IMR-90 (cell line): Measurements from ENCODE around the gene ABI3. TPM values are rescaled to one million over a fixed set of nuclear protein-coding genes. Genes with fewer than 3 reads are reported as not detected.

Source experiments
- ATAC-seq: fragments of 200-7000 bp; cut with Tn5 transposase; 2 replicates; pipeline ENCODE4 v1.9.1; 2020; ENCODE audit warnings: low read depth, mild to moderate bottlenecking, moderate library complexity
- BruUV-seq: library from RNA; stranded (reverse); fragments of 400-500 nt; replicated peaks from 2 replicates; lab custom pipeline; 2021; lab: Mats Ljungman, UMichigan
- CTCF ChIA-PET: fragments of 300-600 bp; formaldehyde crosslinking; extraction: SDS; loops from one replicate; lab custom pipeline; 2021; ENCODE audit warnings: antibody characterized with exemption; lab: Yijun Ruan, JAX
- POLR2A ChIA-PET: fragments of 300-600 bp; sonication (Branson Sonifier 250); formaldehyde crosslinking; loops from one replicate; lab custom pipeline; 2022; ENCODE audit warnings: antibody characterized with exemption; ENCODE audit not compliant: unreplicated experiment; lab: Charles Lee
- DNase-seq: peaks from one replicate; pipeline ENCODE4 v3.0.0; 2013
- H2AFZ ChIP-seq: replicated peaks from 2 replicates; pipeline ENCODE3; 2013; ENCODE audit warnings: low read length, mild to moderate bottlenecking; ENCODE audit not compliant: poor library complexity
- H2AK5ac ChIP-seq: 2 replicates; pipeline ENCODE4 v1.6.1; 2013; ENCODE audit warnings: low read depth, low read length, inconsistent platforms
- H2AK9ac ChIP-seq: replicated peaks from 2 replicates; pipeline ENCODE3; 2013; ENCODE audit warnings: mild to moderate bottlenecking, low read depth, low read length, moderate library complexity; ENCODE audit not compliant: poor library complexity
- H2BK120ac ChIP-seq: 2 replicates; pipeline ENCODE4 v1.6.1; 2013; ENCODE audit warnings: low read depth, low read length, inconsistent platforms
- H2BK15ac ChIP-seq: 3 replicates; pipeline ENCODE4 v1.6.1; 2013; ENCODE audit warnings: low read depth, low read length, inconsistent platforms
- H2BK20ac ChIP-seq: 2 replicates; pipeline ENCODE4 v1.6.1; 2013; ENCODE audit warnings: low read depth, mild to moderate bottlenecking, inconsistent platforms, low read length, moderate library complexity
- H2BK5ac ChIP-seq: 2 replicates; pipeline ENCODE4 v1.6.1; 2013; ENCODE audit warnings: mild to moderate bottlenecking, low read depth, low read length, inconsistent platforms; ENCODE audit not compliant: poor library complexity, severe bottlenecking
- H3K14ac ChIP-seq: replicated peaks from 2 replicates; pipeline ENCODE4 v1.6.1; 2013; ENCODE audit warnings: low read depth, low read length, inconsistent platforms
- H3K18ac ChIP-seq: 2 replicates; pipeline ENCODE4 v1.6.1; 2013; ENCODE audit warnings: low read depth, low read length, control low read depth
- H3K23ac ChIP-seq: 2 replicates; pipeline ENCODE4 v1.6.1; 2013; ENCODE audit warnings: low read depth, low read length, inconsistent platforms
- H3K27ac ChIP-seq: 2 replicates; pipeline ENCODE4 v1.5.1; 2013; ENCODE audit warnings: mild to moderate bottlenecking, control low read depth, low read length; ENCODE audit not compliant: insufficient read depth
- H3K27me3 ChIP-seq: 2 replicates; pipeline ENCODE4 v1.6.1; 2013; ENCODE audit warnings: low read length; ENCODE audit not compliant: control insufficient read depth, insufficient read depth
- H3K36me3 ChIP-seq: 2 replicates; pipeline ENCODE4 v1.6.1; 2013; ENCODE audit warnings: low read length, mixed read lengths; ENCODE audit not compliant: control insufficient read depth, insufficient read depth
- H3K4ac ChIP-seq: 2 replicates; pipeline ENCODE4 v1.6.1; 2013; ENCODE audit warnings: low read depth, low read length, inconsistent platforms
- H3K4me1 ChIP-seq: 2 replicates; pipeline ENCODE4 v1.6.1; 2013; ENCODE audit warnings: low read length, mixed read lengths; ENCODE audit not compliant: control insufficient read depth, insufficient read depth
- H3K4me2 ChIP-seq: 2 replicates; pipeline ENCODE4 v1.6.1; 2013; ENCODE audit warnings: low read depth, mild to moderate bottlenecking, control low read depth, low read length, moderate library complexity
- H3K4me3 ChIP-seq: 2 replicates; pipeline ENCODE4 v1.5.1; 2013; ENCODE audit warnings: low read depth, mild to moderate bottlenecking, control low read depth, low read length, moderate library complexity; ENCODE audit not compliant: insufficient read depth
- H3K56ac ChIP-seq: 2 replicates; pipeline ENCODE4 v1.6.1; 2013; ENCODE audit warnings: low read length, inconsistent platforms; ENCODE audit not compliant: insufficient read depth; ENCODE audit errors: extremely low read depth
- H3K79me1 ChIP-seq, 2 experiments: 2 replicates each; pipeline ENCODE4 v1.6.1; 2013; ENCODE audit warnings: low read length in 2 of 2, inconsistent platforms in 1 of 2, low read depth in 1 of 2
- H3K9ac ChIP-seq: 2 replicates; pipeline ENCODE4 v1.6.1; 2013; ENCODE audit warnings: low read depth, low read length, control low read depth
- H3K9me1 ChIP-seq: 2 replicates; pipeline ENCODE4 v1.6.1; 2013; ENCODE audit warnings: low read length, inconsistent platforms; ENCODE audit not compliant: insufficient read depth
- H3K9me3 ChIP-seq: 2 replicates; pipeline ENCODE4 v1.6.1; 2013; ENCODE audit warnings: low read length; ENCODE audit not compliant: control insufficient read depth, insufficient read depth
- H4K20me1 ChIP-seq: 2 replicates; pipeline ENCODE4 v1.6.1; 2013; ENCODE audit warnings: low read length, inconsistent platforms; ENCODE audit not compliant: insufficient read depth
- H4K5ac ChIP-seq: 2 replicates; pipeline ENCODE4 v1.6.1; 2013; ENCODE audit warnings: mild to moderate bottlenecking, low read depth, low read length, control low read depth
- H4K8ac ChIP-seq, 2 experiments: 2 replicates each; pipeline ENCODE4 v1.6.1; 2013; ENCODE audit warnings: low read depth in 2 of 2, low read length in 2 of 2, control low read depth in 1 of 2, inconsistent platforms in 1 of 2
- H4K91ac ChIP-seq: 2 replicates; pipeline ENCODE4 v1.6.1; 2013; ENCODE audit warnings: low read depth, low read length, inconsistent platforms; ENCODE audit not compliant: insufficient read depth
- BHLHE40 ChIP-seq: fragments of 150-350 bp; IDR thresholded peaks from 2 replicates; pipeline ENCODE4 v1.6.1; 2016; ENCODE audit warnings: mild to moderate bottlenecking, low read depth, low read length
- CEBPB ChIP-seq: IDR thresholded peaks from 2 replicates; pipeline ENCODE4 v1.6.1; 2012; ENCODE audit warnings: low read depth, low read length, improper control_type of control experiment
- CHD1 ChIP-seq: IDR thresholded peaks from 2 replicates; pipeline ENCODE4 v1.6.1; 2012; ENCODE audit warnings: low read depth, low read length, improper control_type of control experiment
- FOS ChIP-seq: fragments of 150-350 bp; IDR thresholded peaks from 2 replicates; pipeline ENCODE4 v1.6.1; 2016; ENCODE audit warnings: low read depth, low read length
- MAFK ChIP-seq: IDR thresholded peaks from 2 replicates; pipeline ENCODE4 v1.6.1; 2012; ENCODE audit warnings: low read depth, low read length, improper control_type of control experiment
- MAZ ChIP-seq: IDR thresholded peaks from 2 replicates; pipeline ENCODE4 v1.6.1; 2012; ENCODE audit warnings: low read depth, mild to moderate bottlenecking, low read length, improper control_type of control experiment, moderate library complexity, borderline replicate concordance
- MXI1 ChIP-seq: IDR thresholded peaks from 2 replicates; pipeline ENCODE4 v1.6.1; 2012; ENCODE audit warnings: low read depth, mild to moderate bottlenecking, low read length, moderate library complexity, borderline replicate concordance
- NFE2L2 ChIP-seq: fragments of 150-350 bp; IDR thresholded peaks from 2 replicates; pipeline ENCODE4 v1.6.1; 2016; ENCODE audit warnings: low read depth, mild to moderate bottlenecking, low read length
- POLR2A ChIP-seq: IDR thresholded peaks from 2 replicates; pipeline ENCODE4 v1.6.1; 2012; ENCODE audit warnings: mild to moderate bottlenecking, low read depth, low read length
- RAD21 ChIP-seq: IDR thresholded peaks from 2 replicates; pipeline ENCODE4 v1.6.1; 2012; ENCODE audit warnings: low read length, improper control_type of control experiment
- RCOR1 ChIP-seq: IDR thresholded peaks from 2 replicates; pipeline ENCODE4 v1.6.1; 2012; ENCODE audit warnings: mild to moderate bottlenecking, low read length, improper control_type of control experiment; ENCODE audit not compliant: insufficient replicate concordance
- RFX5 ChIP-seq: IDR thresholded peaks from 2 replicates; pipeline ENCODE4 v1.8.0; 2012; ENCODE audit warnings: low read depth, mild to moderate bottlenecking, low read length, moderate library complexity
- SMC3 ChIP-seq: fragments of 150-350 bp; IDR thresholded peaks from 2 replicates; pipeline ENCODE4 v1.6.1; 2016; ENCODE audit warnings: low read depth, mild to moderate bottlenecking, antibody characterized with exemption, low read length, moderate library complexity
- WGBS, 2 experiments: methylation state at CpG; one replicate each; pipeline versions ENCODE4 v1.1.5 to v1.1.7; 2013; ENCODE audit warnings: missing lambda C conversion rate in 2 of 2; ENCODE audit not compliant: insufficient read length in 1 of 2; ENCODE audit errors: extremely low coverage in 2 of 2; 5-methylcytosine and 5-hydroxymethylcytosine counted together
- dilution Hi-C: fragments of 300-500 bp; cut with HindIII; formaldehyde crosslinking; loops from one replicate; pipeline ENCODE4 v1.14.3; 2018; ENCODE audit warnings: low sequenced_read_pairs; ENCODE audit not compliant: unreplicated experiment
- in situ Hi-C: fragments of 300-500 bp; cut with MboI; formaldehyde crosslinking; loops from 3 replicates; pipeline ENCODE4 v1.14.3; 2019; ENCODE audit warnings: low sequenced_read_pairs, inconsistent platforms, mixed read lengths
- intact Hi-C: fragments of 100-400 bp; cut with micrococcal nuclease; formaldehyde crosslinking; loops from 2 replicates; pipeline ENCODE4 v1.10.0; 2022
- polyA plus RNA-seq, 3 experiments: library from polyadenylated mRNA; depleted of rRNA; stranded (reverse); fragments of >200 nt; gene quantifications; 2 replicates each; pipeline ENCODE4 v1.2.3, GENCODE V29; 2012; ENCODE audit warnings: low replicate concordance in 1 of 3
- total RNA-seq: library from RNA; depleted of rRNA; stranded (reverse); fragments of >200 nt; gene quantifications from 2 replicates; pipeline ENCODE4 v1.2.3, GENCODE V29; 2012
- TF ChIP-seq, protein P1 (sequence below): conservative IDR thresholded peaks from 2 replicates; pipeline ENCODE4 v1.5.1; 2012; ENCODE audit warnings: mild to moderate bottlenecking, low read depth, low read length, improper control_type of control experiment
- TF ChIP-seq, protein P2 (sequence below): fragments of 150-350 bp; IDR thresholded peaks from 2 replicates; pipeline ENCODE4 v1.6.1; 2016; ENCODE audit warnings: low read depth, mild to moderate bottlenecking, low read length, moderate library complexity, borderline replicate concordance
- TF ChIP-seq, protein P3 (sequence below): fragments of 150-350 bp; IDR thresholded peaks from 2 replicates; pipeline ENCODE4 v1.6.1; 2017; ENCODE audit warnings: mild to moderate bottlenecking, antibody characterized with exemption, low read length, low read depth

Gene ABI3
- total and polyA plus RNA-seq, 2 of the 4 experiments (the other 2 are of a cell fraction): 1.1 to 1.2 TPM

DNA sequence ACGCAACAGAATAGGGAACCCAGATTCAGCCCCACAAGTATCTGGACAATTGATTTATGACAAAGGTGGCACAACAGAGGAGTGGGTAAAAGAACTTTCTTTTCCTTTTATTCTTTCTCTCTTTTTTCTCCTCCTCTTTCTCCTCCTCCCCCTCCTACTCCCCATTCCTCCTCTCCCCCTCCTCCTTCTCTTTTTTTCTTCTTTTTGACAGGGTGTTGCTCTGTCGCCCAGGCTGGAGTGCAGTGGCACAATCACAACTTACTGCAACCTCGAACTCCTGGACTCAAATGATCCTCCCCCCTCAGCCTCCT is 16.3 kb upstream of the ABI3 start:
- ChIA-PET CTCF (no interaction called here), POLR2A (no interaction called here)
- in situ Hi-C loops (no loop called here), intact Hi-C loops (loop anchor here (5.0 to 10.0 kb wide), 2 partner anchors 33 to 871 kb away; no protein-coding TSS in a partner anchor), dilution Hi-C loops (no loop called here)
- no peak overlapping the region for H2BK20ac ChIP-seq
- no peak overlapping the region for H2AK5ac ChIP-seq
- H3K4me1 ChIP-seq: no peaks in the 10 kb centered on the region
- H2AK9ac ChIP-seq: no peak overlapping the region
- H3K79me1 ChIP-seq: no peaks in the 10 kb centered on the region
- WGBS, 2 experiments: no CpG with 5 or more reads among the region's 3 CpGs
- TF ChIP-seq POLR2A: no peak
- no peak for TF ChIP-seq CEBPB
- no peak for TF ChIP-seq SMC3
- no peak for TF ChIP-seq RCOR1
- TF ChIP-seq RFX5: no peak
- no peak for TF ChIP-seq MXI1
- TF ChIP-seq, protein P1, sequence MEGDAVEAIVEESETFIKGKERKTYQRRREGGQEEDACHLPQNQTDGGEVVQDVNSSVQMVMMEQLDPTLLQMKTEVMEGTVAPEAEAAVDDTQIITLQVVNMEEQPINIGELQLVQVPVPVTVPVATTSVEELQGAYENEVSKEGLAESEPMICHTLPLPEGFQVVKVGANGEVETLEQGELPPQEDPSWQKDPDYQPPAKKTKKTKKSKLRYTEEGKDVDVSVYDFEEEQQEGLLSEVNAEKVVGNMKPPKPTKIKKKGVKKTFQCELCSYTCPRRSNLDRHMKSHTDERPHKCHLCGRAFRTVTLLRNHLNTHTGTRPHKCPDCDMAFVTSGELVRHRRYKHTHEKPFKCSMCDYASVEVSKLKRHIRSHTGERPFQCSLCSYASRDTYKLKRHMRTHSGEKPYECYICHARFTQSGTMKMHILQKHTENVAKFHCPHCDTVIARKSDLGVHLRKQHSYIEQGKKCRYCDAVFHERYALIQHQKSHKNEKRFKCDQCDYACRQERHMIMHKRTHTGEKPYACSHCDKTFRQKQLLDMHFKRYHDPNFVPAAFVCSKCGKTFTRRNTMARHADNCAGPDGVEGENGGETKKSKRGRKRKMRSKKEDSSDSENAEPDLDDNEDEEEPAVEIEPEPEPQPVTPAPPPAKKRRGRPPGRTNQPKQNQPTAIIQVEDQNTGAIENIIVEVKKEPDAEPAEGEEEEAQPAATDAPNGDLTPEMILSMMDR: no peak
- TF ChIP-seq RAD21: no peak
- no peak for TF ChIP-seq MAFK
- no peak for TF ChIP-seq NFE2L2
- TF ChIP-seq CHD1: no peak
- TF ChIP-seq, protein P2, sequence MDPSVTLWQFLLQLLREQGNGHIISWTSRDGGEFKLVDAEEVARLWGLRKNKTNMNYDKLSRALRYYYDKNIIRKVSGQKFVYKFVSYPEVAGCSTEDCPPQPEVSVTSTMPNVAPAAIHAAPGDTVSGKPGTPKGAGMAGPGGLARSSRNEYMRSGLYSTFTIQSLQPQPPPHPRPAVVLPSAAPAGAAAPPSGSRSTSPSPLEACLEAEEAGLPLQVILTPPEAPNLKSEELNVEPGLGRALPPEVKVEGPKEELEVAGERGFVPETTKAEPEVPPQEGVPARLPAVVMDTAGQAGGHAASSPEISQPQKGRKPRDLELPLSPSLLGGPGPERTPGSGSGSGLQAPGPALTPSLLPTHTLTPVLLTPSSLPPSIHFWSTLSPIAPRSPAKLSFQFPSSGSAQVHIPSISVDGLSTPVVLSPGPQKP: no peak
- TF ChIP-seq, protein P3, sequence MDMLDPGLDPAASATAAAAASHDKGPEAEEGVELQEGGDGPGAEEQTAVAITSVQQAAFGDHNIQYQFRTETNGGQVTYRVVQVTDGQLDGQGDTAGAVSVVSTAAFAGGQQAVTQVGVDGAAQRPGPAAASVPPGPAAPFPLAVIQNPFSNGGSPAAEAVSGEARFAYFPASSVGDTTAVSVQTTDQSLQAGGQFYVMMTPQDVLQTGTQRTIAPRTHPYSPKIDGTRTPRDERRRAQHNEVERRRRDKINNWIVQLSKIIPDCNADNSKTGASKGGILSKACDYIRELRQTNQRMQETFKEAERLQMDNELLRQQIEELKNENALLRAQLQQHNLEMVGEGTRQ: no peak
- TF ChIP-seq MAZ: no peak
- TF ChIP-seq BHLHE40: no peak
- TF ChIP-seq FOS: no peak
- no peak for ATAC-seq
- peaks cover 8% of the 10 kb centered on the region; the same call in 1 of the 2 replicates for H3K9me1 ChIP-seq
- DNase-seq: no peak
- no peaks in the 10 kb centered on the region for H3K27me3 ChIP-seq
- no peaks in the 10 kb centered on the region for H3K36me3 ChIP-seq
- peaks cover 3% of the 10 kb centered on the region for H4K20me1 ChIP-seq
- no peak overlapping the region for H2BK15ac ChIP-seq
- no peak overlapping the region for H3K27ac ChIP-seq
- H4K91ac ChIP-seq: no peak overlapping the region
- H3K14ac ChIP-seq: no peak overlapping the region
- H3K56ac ChIP-seq: no peak overlapping the region
- no peak overlapping the region for H3K9ac ChIP-seq
- no peak overlapping the region for H3K23ac ChIP-seq
- H3K4ac ChIP-seq: no peak overlapping the region
- no peaks in the 10 kb centered on the region for H3K9me3 ChIP-seq
- no peak overlapping the region for H2BK120ac ChIP-seq
- no peak overlapping the region for H2BK5ac ChIP-seq
- peak overlapping the region; percentile 74; the same call in 1 of the 2 replicates for H3K4me2 ChIP-seq
- H2AFZ ChIP-seq: no peak overlapping the region
- peak overlapping the region; percentile 7 to 86; a peak in 1 of 4 replicates for H4K8ac ChIP-seq
- H4K5ac ChIP-seq: no peak overlapping the region
- BruUV-seq: no TSS peak
- no peak overlapping the region for H3K18ac ChIP-seq
- no peak overlapping the region for H3K4me3 ChIP-seq
